ENCODE measurements around the gene TEX14. TPM values are rescaled to one million over a fixed set of nuclear protein-coding genes. Genes with fewer than 3 reads are reported as not detected.

Gene TEX14
- total RNA-seq: under 0.01 TPM in 1 of 2 replicates, not detected in the other

GRCh38 chr17:58691701-58692238 lies at the start of gene TEX14:
TSS of gene TEX14 (minus strand) at chr17:58692045. CDS start at chr17:58652001, 40,044 bp downstream.

GRCh38 chr17:58692239-58693055 lies 602 bp upstream of the TEX14 start, which contains the start of gene RAD51C:
TSS of gene RAD51C (plus strand) at chr17:58692602. CDS start at chr17:58692644, 42 bp downstream.

GRCh38 chr17:58513965-58514769 lies 177.7 kb downstream of the TEX14 start, which contains the start of gene MTMR4:
TSS of gene MTMR4 (minus strand) at chr17:58514638. CDS start at chr17:58514407, 231 bp downstream.

Other genes with a start within 250 kb of the TEX14 start
- gene HSF5, start 203.6 kb downstream of the TEX14 start, total RNA-seq: under 0.01 TPM in 2 replicates
- 38.8 and 50.0 TPM in 2 replicates for gene MTMR4, start 177.4 kb downstream of the TEX14 start, total RNA-seq
- gene RAD51C, start 557 bp upstream of the TEX14 start, total RNA-seq: 27.9 and 39.4 TPM in 2 replicates
- gene PPM1E, start 63.8 kb upstream of the TEX14 start, total RNA-seq: under 0.01 TPM in 1 of 2 replicates, not detected in the other

Measured in epithelial cell of umbilical artery (primary cell).